GM12878 (cell line): ENCODE results near the gene MUC5AC.

Experiments
- CEBPB ChIP-seq, 2 experiments: fragments of 150-350 bp in 1 of 2; IDR thresholded peaks; 2 replicates each; pipeline ENCODE4 v1.6.1; 2012 to 2014; ENCODE audit warnings: low read depth in 2 of 2, low read length in 2 of 2, borderline replicate concordance in 1 of 2, inconsistent platforms in 1 of 2
- CHD2 ChIP-seq: IDR thresholded peaks from 2 replicates; pipeline ENCODE4 v1.6.1; 2011; ENCODE audit warnings: low read depth, low read length, improper control_type of control experiment, borderline replicate concordance
- CTCF ChIP-seq, 3 experiments: IDR thresholded peaks in 2 of 3; conservative IDR thresholded peaks in 1 of 3; 2 replicates each; pipeline ENCODE4 v1.5.1; 2011; ENCODE audit warnings: low read depth in 3 of 3, low read length in 3 of 3, mild to moderate bottlenecking in 3 of 3, control low read depth in 2 of 3, moderate library complexity in 2 of 3, inconsistent platforms in 1 of 3, mixed read lengths in 1 of 3; ENCODE audit not compliant: control insufficient read depth in 2 of 3, insufficient read depth in 1 of 3; ENCODE audit errors: extremely low read depth in 1 of 3
- E2F8 ChIP-seq: fragments of 450-650 bp; IDR thresholded peaks from 2 replicates; pipeline ENCODE4 v1.6.1; 2018; ENCODE audit warnings: mild to moderate bottlenecking, low read depth, moderate library complexity; ENCODE audit not compliant: partially characterized antibody
- EED ChIP-seq: sonication (generic); IDR thresholded peaks from 2 replicates; pipeline ENCODE4 v1.6.1; 2016; ENCODE audit warnings: antibody characterized with exemption, low read depth
- SRF ChIP-seq, 2 experiments: IDR thresholded peaks; 2 replicates each; pipeline ENCODE4 v1.6.1; 2011; ENCODE audit warnings: low read depth in 2 of 2, low read length in 2 of 2, mild to moderate bottlenecking in 1 of 2, moderate library complexity in 1 of 2

- no peak for TF ChIP-seq E2F8
- no peak for TF ChIP-seq SRF (IDR thresholded peaks at IDR 0.05; ENCODE audit: low read depth in 2 of 2, low read length in 2 of 2)
- TF ChIP-seq CTCF (IDR thresholded peaks at IDR 0.05 in 2 of 3, conservative IDR thresholded peaks at IDR 0.05 in 1 of 3; ENCODE audit: control insufficient read depth in 2 of 3, extremely low read depth in 1 of 3, insufficient read depth in 1 of 3, low read depth in 3 of 3, low read length in 3 of 3), result no peak
- no peak for TF ChIP-seq EED
- no peak for TF ChIP-seq CEBPB (IDR thresholded peaks at IDR 0.05; ENCODE audit: borderline replicate concordance in 1 of 2, low read depth in 2 of 2, low read length in 2 of 2)
- no peak for TF ChIP-seq CHD2
These were observed 46.8 kb downstream of the MUC5AC start for GRCh38 chr11:1204381-1205101.
